ENCODE results near the gene XBP1. TPM values are rescaled to one million over a fixed set of nuclear protein-coding genes. Genes with fewer than 3 reads are reported as not detected.

The XBP1 gene
- total RNA-seq, 1 donor: 247 TPM

- peak overlapping the region; percentile 73 for H3K4me3 ChIP-seq (ENCODE audit: low read depth, low read length)
- TF ChIP-seq, protein P1, sequence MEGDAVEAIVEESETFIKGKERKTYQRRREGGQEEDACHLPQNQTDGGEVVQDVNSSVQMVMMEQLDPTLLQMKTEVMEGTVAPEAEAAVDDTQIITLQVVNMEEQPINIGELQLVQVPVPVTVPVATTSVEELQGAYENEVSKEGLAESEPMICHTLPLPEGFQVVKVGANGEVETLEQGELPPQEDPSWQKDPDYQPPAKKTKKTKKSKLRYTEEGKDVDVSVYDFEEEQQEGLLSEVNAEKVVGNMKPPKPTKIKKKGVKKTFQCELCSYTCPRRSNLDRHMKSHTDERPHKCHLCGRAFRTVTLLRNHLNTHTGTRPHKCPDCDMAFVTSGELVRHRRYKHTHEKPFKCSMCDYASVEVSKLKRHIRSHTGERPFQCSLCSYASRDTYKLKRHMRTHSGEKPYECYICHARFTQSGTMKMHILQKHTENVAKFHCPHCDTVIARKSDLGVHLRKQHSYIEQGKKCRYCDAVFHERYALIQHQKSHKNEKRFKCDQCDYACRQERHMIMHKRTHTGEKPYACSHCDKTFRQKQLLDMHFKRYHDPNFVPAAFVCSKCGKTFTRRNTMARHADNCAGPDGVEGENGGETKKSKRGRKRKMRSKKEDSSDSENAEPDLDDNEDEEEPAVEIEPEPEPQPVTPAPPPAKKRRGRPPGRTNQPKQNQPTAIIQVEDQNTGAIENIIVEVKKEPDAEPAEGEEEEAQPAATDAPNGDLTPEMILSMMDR (IDR thresholded peaks at IDR 0.05; ENCODE audit: insufficient read depth, low read depth, low read length): no peak
- no peak for DNase-seq (ENCODE audit: low read depth)
Observed at GRCh38 chr22:28774378-28774777, 26.0 kb downstream of the XBP1 start.

DNA sequence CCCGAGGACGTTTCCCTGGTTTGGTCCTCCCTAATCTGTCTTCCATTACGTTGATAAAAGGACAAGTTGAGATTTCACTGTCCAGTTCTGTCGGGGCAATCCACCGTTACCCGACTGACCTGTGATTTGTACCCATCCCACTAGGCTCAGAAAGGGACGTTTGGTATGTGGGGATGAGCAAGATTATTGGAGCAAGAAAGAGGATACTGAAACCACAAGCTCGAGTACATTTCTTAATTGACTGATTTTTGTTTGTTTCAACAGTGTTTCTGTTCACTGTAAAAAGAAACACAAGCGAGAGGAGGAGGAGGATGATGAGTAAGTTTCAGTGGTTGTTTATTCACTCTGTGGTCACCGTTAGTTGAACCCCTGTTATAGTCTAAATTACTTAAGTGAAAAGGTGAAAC, 26.9 kb downstream of the XBP1 start:
- TF ChIP-seq, protein P1 (IDR thresholded peaks at IDR 0.05; ENCODE audit: insufficient read depth, low read depth, low read length): no peak
- peak; percentile 69 for DNase-seq (ENCODE audit: low read depth)
- peak overlapping the region; percentile 73 for H3K4me3 ChIP-seq (ENCODE audit: low read depth, low read length)

GRCh38 chr22:28772633-28773460, 27.5 kb downstream of the XBP1 start, which contains the start of gene CCDC117:
Gene CCDC117, plus strand, starts transcription at chr22:28772695. Its CDS starts 155 bp downstream, at chr22:28772850.
- peak; percentile 96 for DNase-seq (ENCODE audit: low read depth)
- TF ChIP-seq, protein P1 (IDR thresholded peaks at IDR 0.05; ENCODE audit: insufficient read depth, low read depth, low read length): peak; percentile 23
- peak within 1 kb of the TSS; percentile 73 for H3K4me3 ChIP-seq (ENCODE audit: low read depth, low read length)

DNA sequence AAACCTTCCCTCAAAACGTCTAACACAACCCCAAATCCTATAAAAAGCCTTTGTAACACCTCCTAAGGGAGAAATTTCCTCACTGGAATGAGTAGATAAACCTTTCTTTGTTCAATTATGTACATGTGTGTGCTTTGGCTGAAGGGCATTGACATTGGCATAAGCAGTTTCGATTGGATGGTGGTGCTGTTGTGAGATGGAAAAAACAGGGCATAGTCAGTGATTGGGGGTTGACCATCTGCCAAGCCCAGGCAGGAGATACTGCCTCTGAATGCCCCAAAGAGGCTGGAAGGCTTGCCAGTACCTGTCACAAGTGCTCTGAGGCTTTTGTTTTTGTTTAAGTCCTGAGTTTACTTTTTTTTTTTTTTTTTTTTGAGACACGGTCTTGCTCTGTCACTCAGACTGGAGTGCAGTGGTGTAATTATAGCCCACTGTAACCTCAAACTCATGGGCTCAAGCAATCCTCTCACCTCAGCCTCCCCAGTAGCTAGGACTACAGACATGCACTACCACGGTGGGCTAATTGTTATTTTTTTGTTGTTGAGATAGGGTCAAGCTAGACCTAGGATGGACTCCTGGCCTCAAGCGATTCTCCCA, 29.1 kb downstream of the XBP1 start:
- no peak overlapping the region for H3K4me3 ChIP-seq (ENCODE audit: low read depth, low read length)
- no peak for DNase-seq (ENCODE audit: low read depth)
- TF ChIP-seq, protein P1 (IDR thresholded peaks at IDR 0.05; ENCODE audit: insufficient read depth, low read depth, low read length): no peak

- peak; percentile 70 for DNase-seq (ENCODE audit: low read depth)
- TF ChIP-seq, protein P1 (IDR thresholded peaks at IDR 0.05; ENCODE audit: insufficient read depth, low read depth, low read length): no peak
Observed at GRCh38 chr22:28769394-28770085, 30.8 kb downstream of the XBP1 start.

DNA sequence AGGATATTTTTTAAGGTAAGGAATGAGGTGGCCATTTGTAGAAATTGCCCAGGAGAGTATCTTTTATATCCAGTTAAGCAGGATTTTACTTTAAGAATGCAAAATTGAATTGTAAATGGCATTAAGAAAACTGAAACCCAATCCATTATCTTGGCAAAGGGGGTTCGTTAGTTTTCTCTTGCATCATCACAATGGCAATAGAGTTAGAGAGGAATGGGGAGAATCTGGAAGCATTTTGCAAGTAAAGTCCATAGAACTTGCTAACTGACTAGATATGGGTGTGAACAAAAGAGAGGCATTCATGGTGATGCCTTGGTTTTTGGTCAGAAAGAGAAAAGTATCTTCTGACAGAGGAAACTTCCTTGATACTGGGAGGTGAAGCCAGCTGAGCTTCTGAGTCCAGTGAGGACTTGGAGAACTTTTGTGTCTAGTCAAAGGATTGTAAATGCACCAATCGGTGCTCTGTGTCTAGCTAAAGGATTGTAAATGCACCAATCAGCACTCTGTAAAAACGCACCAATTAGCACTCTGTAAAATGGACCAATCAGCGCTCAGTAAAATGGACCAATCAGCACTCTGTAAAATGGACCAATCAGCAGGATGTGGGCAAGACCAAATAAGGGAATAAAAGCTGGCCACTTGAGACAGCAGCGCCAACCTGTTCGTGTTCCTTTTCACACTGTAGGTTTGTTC, 31.5 kb downstream of the XBP1 start:
- TF ChIP-seq, protein P1 (IDR thresholded peaks at IDR 0.05; ENCODE audit: insufficient read depth, low read depth, low read length): no peak
- no peak overlapping the region for H3K4me3 ChIP-seq (ENCODE audit: low read depth, low read length)
- no peak for DNase-seq (ENCODE audit: low read depth)

More at GRCh38 chr22:28769394-28770085, 30.8 kb downstream of the XBP1 start:
- H3K4me3 ChIP-seq (ENCODE audit: low read depth, low read length): no peak overlapping the region

Data from fibroblast of villous mesenchyme (primary cell).